ENCODE results near the gene ASPM.

DNA sequence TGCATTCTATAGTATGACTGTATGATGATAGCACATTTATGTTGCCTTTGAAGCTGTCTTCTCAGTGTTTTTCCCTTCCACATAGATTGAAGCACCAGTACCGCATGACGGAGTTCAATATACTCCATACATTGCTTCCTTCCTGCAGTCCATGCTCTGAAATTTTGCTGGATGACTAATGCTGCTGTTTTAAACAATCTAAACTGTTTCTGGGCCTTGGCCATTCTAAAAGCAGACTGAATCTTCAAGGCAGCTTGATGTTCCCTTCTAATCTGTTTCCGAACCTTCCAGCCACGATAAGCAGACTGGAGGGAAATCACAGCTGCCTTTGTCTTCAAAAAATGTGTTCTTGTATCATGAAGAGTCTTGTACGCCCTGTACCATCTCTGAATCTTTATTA lies 43.2 kb downstream of the ASPM start:
- TF ChIP-seq, protein P1, sequence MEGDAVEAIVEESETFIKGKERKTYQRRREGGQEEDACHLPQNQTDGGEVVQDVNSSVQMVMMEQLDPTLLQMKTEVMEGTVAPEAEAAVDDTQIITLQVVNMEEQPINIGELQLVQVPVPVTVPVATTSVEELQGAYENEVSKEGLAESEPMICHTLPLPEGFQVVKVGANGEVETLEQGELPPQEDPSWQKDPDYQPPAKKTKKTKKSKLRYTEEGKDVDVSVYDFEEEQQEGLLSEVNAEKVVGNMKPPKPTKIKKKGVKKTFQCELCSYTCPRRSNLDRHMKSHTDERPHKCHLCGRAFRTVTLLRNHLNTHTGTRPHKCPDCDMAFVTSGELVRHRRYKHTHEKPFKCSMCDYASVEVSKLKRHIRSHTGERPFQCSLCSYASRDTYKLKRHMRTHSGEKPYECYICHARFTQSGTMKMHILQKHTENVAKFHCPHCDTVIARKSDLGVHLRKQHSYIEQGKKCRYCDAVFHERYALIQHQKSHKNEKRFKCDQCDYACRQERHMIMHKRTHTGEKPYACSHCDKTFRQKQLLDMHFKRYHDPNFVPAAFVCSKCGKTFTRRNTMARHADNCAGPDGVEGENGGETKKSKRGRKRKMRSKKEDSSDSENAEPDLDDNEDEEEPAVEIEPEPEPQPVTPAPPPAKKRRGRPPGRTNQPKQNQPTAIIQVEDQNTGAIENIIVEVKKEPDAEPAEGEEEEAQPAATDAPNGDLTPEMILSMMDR (IDR thresholded peaks at IDR 0.05) = no peak
- no peak for TF ChIP-seq EZH2 (IDR thresholded peaks at IDR 0.05; ENCODE audit: borderline replicate concordance, insufficient read depth, low read depth, low read length, poor library complexity, severe bottlenecking)

Data from B cell (primary cell).